GM23338 (cell line): ENCODE data around the gene BAZ1B. TPM values are rescaled to one million over a fixed set of nuclear protein-coding genes. Genes with fewer than 3 reads are reported as not detected.

Experiments used
- ATAC-seq: fragments of 200-7000 bp; cut with Tn5 transposase; 3 replicates; pipeline ENCODE4 v1.9.1; 2020
- DNase-seq: peaks from one replicate; pipeline ENCODE4 v3.0.0-alpha.2; 2015; ENCODE audit warnings: low spot score
- H2AFZ ChIP-seq: fragments of 200-600 bp; sonication (generic); 2 replicates; pipeline ENCODE4 v1.8.0; 2016; ENCODE audit warnings: antibody characterized with exemption, mild to moderate bottlenecking, moderate library complexity
- H3F3A ChIP-seq: fragments of 200-600 bp; sonication (generic); replicated peaks from 2 replicates; pipeline ENCODE4 v1.8.0; 2017; ENCODE audit warnings: antibody characterized with exemption, mixed run types, low read depth
- H3K27ac ChIP-seq: fragments of 200-600 bp; sonication (generic); 2 replicates; pipeline ENCODE4 v1.6.1; 2016; ENCODE audit warnings: low read depth
- H3K27me3 ChIP-seq: fragments of 200-600 bp; sonication (generic); 2 replicates; pipeline ENCODE4 v1.8.0; 2016; ENCODE audit warnings: mild to moderate bottlenecking, mixed run types, moderate library complexity; ENCODE audit not compliant: insufficient read depth
- H3K36me3 ChIP-seq: fragments of 200-600 bp; sonication (generic); 2 replicates; pipeline ENCODE4 v1.8.0; 2016; ENCODE audit warnings: mild to moderate bottlenecking; ENCODE audit not compliant: insufficient read depth
- H3K4me1 ChIP-seq: fragments of 200-600 bp; sonication (generic); 2 replicates; pipeline ENCODE4 v1.8.0; 2016; ENCODE audit warnings: mild to moderate bottlenecking, moderate library complexity; ENCODE audit not compliant: insufficient read depth
- H3K4me2 ChIP-seq: fragments of 200-600 bp; sonication (generic); 2 replicates; pipeline ENCODE4 v1.7.1; 2017; ENCODE audit warnings: mixed run types
- H3K4me3 ChIP-seq: fragments of 200-600 bp; sonication (generic); 2 replicates; pipeline ENCODE4 v1.6.1; 2016; ENCODE audit warnings: mixed run types
- H3K79me2 ChIP-seq: fragments of 200-600 bp; sonication (generic); replicated peaks from 2 replicates; pipeline ENCODE4 v1.8.0; 2017; ENCODE audit warnings: mild to moderate bottlenecking; ENCODE audit not compliant: insufficient read depth
- H3K9me2 ChIP-seq: fragments of 200-600 bp; sonication (generic); 2 replicates; pipeline ENCODE4 v1.8.0; 2017; ENCODE audit not compliant: insufficient read depth
- H4K20me1 ChIP-seq: fragments of 200-600 bp; sonication (generic); replicated peaks from 2 replicates; pipeline ENCODE4 v1.8.0; 2017; ENCODE audit warnings: mild to moderate bottlenecking; ENCODE audit not compliant: insufficient read depth
- H3K27ac Mint-ChIP-seq: 2 replicates; pipeline ENCODE4 v1.8.0; 2020; ENCODE audit warnings: inconsistent platforms, mild to moderate bottlenecking, moderate library complexity, mixed read lengths
- H3K27me3 Mint-ChIP-seq: 3 replicates; pipeline ENCODE4 v1.8.0; 2022; ENCODE audit warnings: low read depth, mild to moderate bottlenecking, moderate library complexity, mixed read lengths, inconsistent platforms; ENCODE audit not compliant: insufficient read depth, poor library complexity
- H3K36me3 Mint-ChIP-seq: 3 replicates; pipeline ENCODE4 v1.8.0; 2021; ENCODE audit warnings: low read depth, mild to moderate bottlenecking, inconsistent platforms, moderate library complexity, mixed read lengths
- H3K4me1 Mint-ChIP-seq: 3 replicates; pipeline ENCODE4 v1.8.0; 2020; ENCODE audit warnings: mild to moderate bottlenecking, inconsistent platforms, mixed read lengths
- H3K4me3 Mint-ChIP-seq: 3 replicates; pipeline ENCODE4 v1.8.0; 2021; ENCODE audit warnings: moderate library complexity, mild to moderate bottlenecking, inconsistent platforms, mixed read lengths
- H3K9me3 Mint-ChIP-seq: 3 replicates; pipeline ENCODE4 v1.8.0; 2020; ENCODE audit warnings: moderate library complexity, mild to moderate bottlenecking, inconsistent platforms, mixed read lengths
- CREB1 ChIP-seq: fragments of 250-450 bp; sonication (Bioruptor Pico); IDR thresholded peaks from 2 replicates; pipeline ENCODE4 v1.5.0; 2020; ENCODE audit warnings: low read depth, mild to moderate bottlenecking, moderate library complexity
- CTCF ChIP-seq, 2 experiments: fragments of 200-600 bp in 1 of 2; sonication (generic) in 1 of 2; conservative IDR thresholded peaks; 2 replicates each; pipeline versions ENCODE4 v1.5.1 to v1.6.1; 2016 to 2017; ENCODE audit warnings: antibody characterized with exemption in 2 of 2, low read depth in 2 of 2, mild to moderate bottlenecking in 2 of 2, moderate library complexity in 1 of 2
- EZH2phosphoT487 ChIP-seq: fragments of 200-600 bp; sonication (generic); IDR thresholded peaks from one replicate; pipeline ENCODE4 v1.8.1; 2018; ENCODE audit warnings: antibody characterized with exemption; ENCODE audit not compliant: unreplicated experiment
- JUNB ChIP-seq: IDR thresholded peaks from one replicate; pipeline ENCODE4 v1.6.1; 2016; ENCODE audit warnings: antibody characterized with exemption; ENCODE audit not compliant: unreplicated experiment
- POLR2AphosphoS5 ChIP-seq: IDR thresholded peaks from 2 replicates; pipeline ENCODE4 v1.6.1; 2016; ENCODE audit warnings: antibody characterized with exemption, low read depth
- ZNF114 ChIP-seq: fragments of 250-450 bp; sonication (Bioruptor Pico); IDR thresholded peaks from 2 replicates; pipeline ENCODE4 v1.5.0; 2020; ENCODE audit warnings: mild to moderate bottlenecking, moderate library complexity
- polyA plus RNA-seq: library from polyadenylated mRNA; unstranded; fragments of >200 nt; fragmentation: Nextera tagmentation; extraction: Ambion mirVana; gene quantifications from 2 replicates; pipeline ENCODE4 v1.2.1, GENCODE V29; 2016
- total RNA-seq: library from RNA; depleted of rRNA; stranded (reverse); fragments of >200 nt; shearing (Covaris generic); gene quantifications from 2 replicates; pipeline ENCODE4 v1.2.3, GENCODE V29; 2014
- TF ChIP-seq, protein P1 (sequence below): IDR thresholded peaks from one replicate; pipeline ENCODE4 v1.6.1; 2018; ENCODE audit warnings: antibody characterized with exemption; ENCODE audit not compliant: unreplicated experiment
- TF ChIP-seq, protein P2 (sequence below): fragments of 250-450 bp; sonication (Bioruptor Pico); IDR thresholded peaks from 2 replicates; pipeline ENCODE4 v1.5.0; 2020; ENCODE audit warnings: mild to moderate bottlenecking, moderate library complexity

BAZ1B gene
- total and polyA plus RNA-seq, 2 experiments from 2014 or later, result 40.4 to 70.7 TPM

DNA sequence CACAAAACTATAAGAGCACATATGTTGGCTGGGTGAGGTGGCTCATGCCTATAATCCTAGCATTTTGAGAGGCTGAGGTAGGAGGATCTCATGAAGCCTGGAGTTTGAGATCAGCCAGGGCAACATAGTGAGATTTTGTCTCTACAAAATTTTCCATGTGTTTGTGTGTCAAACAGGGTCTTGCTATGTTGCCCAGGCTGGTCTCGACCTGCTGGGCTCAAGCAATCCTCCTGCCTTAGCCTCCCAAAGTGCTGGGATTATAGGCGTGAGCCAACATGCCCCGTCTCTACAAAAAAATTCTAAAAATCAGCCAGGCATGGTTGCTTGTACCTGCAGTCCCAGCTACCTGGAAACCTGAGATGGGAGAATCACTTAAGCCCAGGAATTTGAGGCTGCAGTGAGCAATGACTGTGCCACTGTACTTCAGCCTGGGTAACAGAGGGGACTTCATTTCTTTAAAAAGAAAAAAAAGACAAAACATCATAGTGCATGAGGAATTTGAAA is 60.3 kb downstream of the BAZ1B start (continued):
- TF ChIP-seq, protein P1, sequence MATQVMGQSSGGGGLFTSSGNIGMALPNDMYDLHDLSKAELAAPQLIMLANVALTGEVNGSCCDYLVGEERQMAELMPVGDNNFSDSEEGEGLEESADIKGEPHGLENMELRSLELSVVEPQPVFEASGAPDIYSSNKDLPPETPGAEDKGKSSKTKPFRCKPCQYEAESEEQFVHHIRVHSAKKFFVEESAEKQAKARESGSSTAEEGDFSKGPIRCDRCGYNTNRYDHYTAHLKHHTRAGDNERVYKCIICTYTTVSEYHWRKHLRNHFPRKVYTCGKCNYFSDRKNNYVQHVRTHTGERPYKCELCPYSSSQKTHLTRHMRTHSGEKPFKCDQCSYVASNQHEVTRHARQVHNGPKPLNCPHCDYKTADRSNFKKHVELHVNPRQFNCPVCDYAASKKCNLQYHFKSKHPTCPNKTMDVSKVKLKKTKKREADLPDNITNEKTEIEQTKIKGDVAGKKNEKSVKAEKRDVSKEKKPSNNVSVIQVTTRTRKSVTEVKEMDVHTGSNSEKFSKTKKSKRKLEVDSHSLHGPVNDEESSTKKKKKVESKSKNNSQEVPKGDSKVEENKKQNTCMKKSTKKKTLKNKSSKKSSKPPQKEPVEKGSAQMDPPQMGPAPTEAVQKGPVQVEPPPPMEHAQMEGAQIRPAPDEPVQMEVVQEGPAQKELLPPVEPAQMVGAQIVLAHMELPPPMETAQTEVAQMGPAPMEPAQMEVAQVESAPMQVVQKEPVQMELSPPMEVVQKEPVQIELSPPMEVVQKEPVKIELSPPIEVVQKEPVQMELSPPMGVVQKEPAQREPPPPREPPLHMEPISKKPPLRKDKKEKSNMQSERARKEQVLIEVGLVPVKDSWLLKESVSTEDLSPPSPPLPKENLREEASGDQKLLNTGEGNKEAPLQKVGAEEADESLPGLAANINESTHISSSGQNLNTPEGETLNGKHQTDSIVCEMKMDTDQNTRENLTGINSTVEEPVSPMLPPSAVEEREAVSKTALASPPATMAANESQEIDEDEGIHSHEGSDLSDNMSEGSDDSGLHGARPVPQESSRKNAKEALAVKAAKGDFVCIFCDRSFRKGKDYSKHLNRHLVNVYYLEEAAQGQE, result no peak
- TF ChIP-seq EZH2phosphoT487 (no peak), CREB1 (no peak)
- TF ChIP-seq, protein P2, sequence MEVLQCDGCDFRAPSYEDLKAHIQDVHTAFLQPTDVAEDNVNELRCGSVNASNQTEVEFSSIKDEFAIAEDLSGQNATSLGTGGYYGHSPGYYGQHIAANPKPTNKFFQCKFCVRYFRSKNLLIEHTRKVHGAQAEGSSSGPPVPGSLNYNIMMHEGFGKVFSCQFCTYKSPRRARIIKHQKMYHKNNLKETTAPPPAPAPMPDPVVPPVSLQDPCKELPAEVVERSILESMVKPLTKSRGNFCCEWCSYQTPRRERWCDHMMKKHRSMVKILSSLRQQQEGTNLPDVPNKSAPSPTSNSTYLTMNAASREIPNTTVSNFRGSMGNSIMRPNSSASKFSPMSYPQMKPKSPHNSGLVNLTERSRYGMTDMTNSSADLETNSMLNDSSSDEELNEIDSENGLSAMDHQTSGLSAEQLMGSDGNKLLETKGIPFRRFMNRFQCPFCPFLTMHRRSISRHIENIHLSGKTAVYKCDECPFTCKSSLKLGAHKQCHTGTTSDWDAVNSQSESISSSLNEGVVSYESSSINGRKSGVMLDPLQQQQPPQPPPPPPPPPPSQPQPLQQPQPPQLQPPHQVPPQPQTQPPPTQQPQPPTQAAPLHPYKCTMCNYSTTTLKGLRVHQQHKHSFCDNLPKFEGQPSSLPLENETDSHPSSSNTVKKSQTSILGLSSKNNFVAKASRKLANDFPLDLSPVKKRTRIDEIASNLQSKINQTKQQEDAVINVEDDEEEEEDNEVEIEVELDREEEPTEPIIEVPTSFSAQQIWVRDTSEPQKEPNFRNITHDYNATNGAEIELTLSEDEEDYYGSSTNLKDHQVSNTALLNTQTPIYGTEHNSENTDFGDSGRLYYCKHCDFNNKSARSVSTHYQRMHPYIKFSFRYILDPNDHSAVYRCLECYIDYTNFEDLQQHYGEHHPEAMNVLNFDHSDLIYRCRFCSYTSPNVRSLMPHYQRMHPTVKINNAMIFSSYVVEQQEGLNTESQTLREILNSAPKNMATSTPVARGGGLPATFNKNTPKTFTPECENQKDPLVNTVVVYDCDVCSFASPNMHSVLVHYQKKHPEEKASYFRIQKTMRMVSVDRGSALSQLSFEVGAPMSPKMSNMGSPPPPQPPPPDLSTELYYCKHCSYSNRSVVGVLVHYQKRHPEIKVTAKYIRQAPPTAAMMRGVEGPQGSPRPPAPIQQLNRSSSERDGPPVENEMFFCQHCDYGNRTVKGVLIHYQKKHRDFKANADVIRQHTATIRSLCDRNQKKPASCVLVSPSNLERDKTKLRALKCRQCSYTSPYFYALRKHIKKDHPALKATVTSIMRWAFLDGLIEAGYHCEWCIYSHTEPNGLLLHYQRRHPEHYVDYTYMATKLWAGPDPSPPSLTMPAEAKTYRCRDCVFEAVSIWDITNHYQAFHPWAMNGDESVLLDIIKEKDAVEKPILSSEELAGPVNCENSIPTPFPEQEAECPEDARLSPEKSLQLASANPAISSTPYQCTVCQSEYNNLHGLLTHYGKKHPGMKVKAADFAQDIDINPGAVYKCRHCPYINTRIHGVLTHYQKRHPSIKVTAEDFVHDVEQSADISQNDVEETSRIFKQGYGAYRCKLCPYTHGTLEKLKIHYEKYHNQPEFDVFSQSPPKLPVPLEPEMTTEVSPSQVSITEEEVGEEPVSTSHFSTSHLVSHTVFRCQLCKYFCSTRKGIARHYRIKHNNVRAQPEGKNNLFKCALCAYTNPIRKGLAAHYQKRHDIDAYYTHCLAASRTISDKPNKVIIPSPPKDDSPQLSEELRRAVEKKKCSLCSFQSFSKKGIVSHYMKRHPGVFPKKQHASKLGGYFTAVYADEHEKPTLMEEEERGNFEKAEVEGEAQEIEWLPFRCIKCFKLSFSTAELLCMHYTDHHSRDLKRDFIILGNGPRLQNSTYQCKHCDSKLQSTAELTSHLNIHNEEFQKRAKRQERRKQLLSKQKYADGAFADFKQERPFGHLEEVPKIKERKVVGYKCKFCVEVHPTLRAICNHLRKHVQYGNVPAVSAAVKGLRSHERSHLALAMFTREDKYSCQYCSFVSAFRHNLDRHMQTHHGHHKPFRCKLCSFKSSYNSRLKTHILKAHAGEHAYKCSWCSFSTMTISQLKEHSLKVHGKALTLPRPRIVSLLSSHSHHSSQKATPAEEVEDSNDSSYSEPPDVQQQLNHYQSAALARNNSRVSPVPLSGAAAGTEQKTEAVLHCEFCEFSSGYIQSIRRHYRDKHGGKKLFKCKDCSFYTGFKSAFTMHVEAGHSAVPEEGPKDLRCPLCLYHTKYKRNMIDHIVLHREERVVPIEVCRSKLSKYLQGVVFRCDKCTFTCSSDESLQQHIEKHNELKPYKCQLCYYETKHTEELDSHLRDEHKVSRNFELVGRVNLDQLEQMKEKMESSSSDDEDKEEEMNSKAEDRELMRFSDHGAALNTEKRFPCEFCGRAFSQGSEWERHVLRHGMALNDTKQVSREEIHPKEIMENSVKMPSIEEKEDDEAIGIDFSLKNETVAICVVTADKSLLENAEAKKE (CRISPR knock-in tag), result no peak

DNA sequence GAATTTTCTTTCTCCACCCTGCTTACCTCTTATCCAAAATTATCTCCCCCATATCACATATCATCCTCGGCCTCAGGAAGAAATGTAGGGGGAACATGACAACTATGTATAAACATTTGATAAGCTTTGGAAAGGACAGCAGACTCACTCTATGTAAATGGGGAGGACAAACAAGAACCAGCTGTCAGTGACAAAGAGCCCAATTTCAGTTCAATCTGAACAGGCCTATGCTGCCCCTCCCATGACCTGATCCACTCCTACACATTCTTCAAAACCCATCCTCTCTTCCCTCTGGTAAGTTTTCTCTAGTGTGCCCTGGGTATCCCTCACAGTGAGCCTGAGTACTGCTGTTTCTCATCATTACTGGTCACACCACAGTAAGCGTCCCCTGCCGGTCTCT is 67.7 kb downstream of the BAZ1B start:
- Mint-ChIP-seq H3K4me1 (no peaks in the 10 kb centered on the region; the same call in 2 of the 3 replicates), H3K27me3 (peaks cover 6% of the 10 kb centered on the region), H3K27ac (no peak overlapping the region), H3K36me3 (peaks cover 71% of the 10 kb centered on the region), H3K9me3 (no peaks in the 10 kb centered on the region), H3K4me3 (no peak overlapping the region)
- H3K4me3 ChIP-seq, result no peak overlapping the region
- no peaks in the 10 kb centered on the region for H3K4me1 ChIP-seq
- H3K9me2 ChIP-seq, result no peaks in the 10 kb centered on the region
- H3K4me2 ChIP-seq, result no peak overlapping the region
- peaks cover 56% of the 10 kb centered on the region for H3K36me3 ChIP-seq
- no peak overlapping the region for H3K27ac ChIP-seq
- H4K20me1 ChIP-seq, result peaks cover 20% of the 10 kb centered on the region
- peaks cover 33% of the 10 kb centered on the region for H3F3A ChIP-seq
- DNase-seq (no peak), ATAC-seq (no peak)
- no peaks in the 10 kb centered on the region for H3K27me3 ChIP-seq
- H2AFZ ChIP-seq, result no peak overlapping the region
- peaks cover 20% of the 10 kb centered on the region for H3K79me2 ChIP-seq
- TF ChIP-seq ZNF114 (CRISPR knock-in tag), result no peak
- TF ChIP-seq, protein P1, result no peak
- TF ChIP-seq CTCF (conservative IDR thresholded peaks at IDR 0.05; ENCODE audit: low read depth in 2 of 2), result no peak
- TF ChIP-seq POLR2AphosphoS5, result no peak
- no peak for TF ChIP-seq JUNB
